WERI-Rb-1 (cell line): ENCODE results near the gene TMEM208.

ENCODE experiments used
- DNase-seq: peaks from one replicate; pipeline ENCODE4 v3.0.0-alpha.2; 2020
- H3K27ac ChIP-seq: fragments of 250-450 bp; sonication (Bioruptor Pico); 2 replicates; pipeline ENCODE4 v1.5.1; 2020; ENCODE audit warnings: mild to moderate bottlenecking, moderate library complexity
- H3K27me3 ChIP-seq: fragments of 250-450 bp; sonication (Bioruptor Pico); 2 replicates; pipeline ENCODE4 v1.5.1; 2021; ENCODE audit warnings: mild to moderate bottlenecking, low read depth, moderate library complexity; ENCODE audit not compliant: insufficient read depth, severe bottlenecking
- H3K36me3 ChIP-seq: fragments of 250-450 bp; sonication (Bioruptor Pico); 2 replicates; pipeline ENCODE4 v1.5.1; 2020; ENCODE audit warnings: mild to moderate bottlenecking, moderate library complexity
- H3K4me3 ChIP-seq: 2 replicates; pipeline ENCODE4 v1.5.1; 2011; ENCODE audit warnings: low read depth, mild to moderate bottlenecking, control low read depth, low read length
- H3K9me3 ChIP-seq: fragments of 250-450 bp; sonication (Bioruptor Pico); 2 replicates; pipeline ENCODE4 v1.5.1; 2021; ENCODE audit warnings: mild to moderate bottlenecking, moderate library complexity; ENCODE audit not compliant: severe bottlenecking
- TF ChIP-seq, protein P1 (sequence below): IDR thresholded peaks from 2 replicates; pipeline ENCODE4 v1.5.1; 2011; ENCODE audit warnings: low read depth, mild to moderate bottlenecking, control low read depth, inconsistent platforms, low read length

TMEM208 gene

DNA sequence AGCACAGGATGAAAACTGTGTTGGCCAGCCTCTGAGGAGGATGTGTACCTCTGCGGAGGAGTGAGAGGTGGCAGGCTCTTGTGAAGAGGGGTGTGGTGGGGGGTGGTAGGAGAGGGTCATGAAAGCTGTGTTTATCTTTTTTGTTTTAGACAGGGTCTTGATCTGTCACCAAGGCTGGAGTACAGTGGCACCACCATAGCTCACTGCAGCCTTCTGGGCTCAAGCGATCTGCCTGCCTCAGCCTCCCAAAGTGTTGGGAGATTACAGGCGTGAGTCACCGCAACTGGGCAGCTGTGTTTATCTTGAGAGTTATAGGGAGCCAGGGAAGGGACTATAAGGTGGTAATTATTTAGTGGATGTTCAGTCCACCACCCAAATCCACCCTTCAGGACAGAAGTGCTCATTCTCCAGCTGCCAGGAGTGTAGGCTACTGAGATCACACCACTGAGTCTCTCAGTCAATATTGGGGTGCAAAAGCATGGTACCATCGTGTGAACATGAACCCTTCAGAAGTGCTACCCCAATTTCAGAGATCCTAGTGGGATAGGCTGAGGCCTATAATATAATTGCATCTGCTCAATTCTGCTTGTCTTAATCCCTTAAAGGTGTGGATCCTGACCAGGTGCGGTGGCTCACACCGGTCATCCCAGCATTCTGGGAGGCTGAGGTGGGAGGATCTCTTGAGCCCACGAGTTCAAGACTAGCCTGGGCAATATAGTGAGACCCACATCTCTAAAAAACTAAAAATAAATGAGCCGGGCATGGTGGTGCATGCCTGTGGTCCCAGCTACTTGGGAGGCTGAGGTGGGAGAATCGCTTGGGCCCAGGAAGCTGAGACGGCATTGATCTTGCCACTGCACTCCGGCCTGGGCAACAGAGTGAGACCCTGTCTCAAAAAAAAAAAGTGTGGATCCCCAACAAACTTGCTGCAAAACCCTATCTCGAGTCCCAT lies 36.2 kb upstream of the TMEM208 start:
- Histone ChIP-seq H3K4me3 (no peak overlapping the region), H3K36me3 (peaks cover 33% of the 10 kb centered on the region), H3K9me3 (no peaks in the 10 kb centered on the region), H3K27me3 (no peaks in the 10 kb centered on the region), H3K27ac (peak overlapping the region; percentile 47; the same call in 1 of the 2 replicates)
- no peak for DNase-seq
- TF ChIP-seq, protein P1, sequence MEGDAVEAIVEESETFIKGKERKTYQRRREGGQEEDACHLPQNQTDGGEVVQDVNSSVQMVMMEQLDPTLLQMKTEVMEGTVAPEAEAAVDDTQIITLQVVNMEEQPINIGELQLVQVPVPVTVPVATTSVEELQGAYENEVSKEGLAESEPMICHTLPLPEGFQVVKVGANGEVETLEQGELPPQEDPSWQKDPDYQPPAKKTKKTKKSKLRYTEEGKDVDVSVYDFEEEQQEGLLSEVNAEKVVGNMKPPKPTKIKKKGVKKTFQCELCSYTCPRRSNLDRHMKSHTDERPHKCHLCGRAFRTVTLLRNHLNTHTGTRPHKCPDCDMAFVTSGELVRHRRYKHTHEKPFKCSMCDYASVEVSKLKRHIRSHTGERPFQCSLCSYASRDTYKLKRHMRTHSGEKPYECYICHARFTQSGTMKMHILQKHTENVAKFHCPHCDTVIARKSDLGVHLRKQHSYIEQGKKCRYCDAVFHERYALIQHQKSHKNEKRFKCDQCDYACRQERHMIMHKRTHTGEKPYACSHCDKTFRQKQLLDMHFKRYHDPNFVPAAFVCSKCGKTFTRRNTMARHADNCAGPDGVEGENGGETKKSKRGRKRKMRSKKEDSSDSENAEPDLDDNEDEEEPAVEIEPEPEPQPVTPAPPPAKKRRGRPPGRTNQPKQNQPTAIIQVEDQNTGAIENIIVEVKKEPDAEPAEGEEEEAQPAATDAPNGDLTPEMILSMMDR, result no peak

DNA sequence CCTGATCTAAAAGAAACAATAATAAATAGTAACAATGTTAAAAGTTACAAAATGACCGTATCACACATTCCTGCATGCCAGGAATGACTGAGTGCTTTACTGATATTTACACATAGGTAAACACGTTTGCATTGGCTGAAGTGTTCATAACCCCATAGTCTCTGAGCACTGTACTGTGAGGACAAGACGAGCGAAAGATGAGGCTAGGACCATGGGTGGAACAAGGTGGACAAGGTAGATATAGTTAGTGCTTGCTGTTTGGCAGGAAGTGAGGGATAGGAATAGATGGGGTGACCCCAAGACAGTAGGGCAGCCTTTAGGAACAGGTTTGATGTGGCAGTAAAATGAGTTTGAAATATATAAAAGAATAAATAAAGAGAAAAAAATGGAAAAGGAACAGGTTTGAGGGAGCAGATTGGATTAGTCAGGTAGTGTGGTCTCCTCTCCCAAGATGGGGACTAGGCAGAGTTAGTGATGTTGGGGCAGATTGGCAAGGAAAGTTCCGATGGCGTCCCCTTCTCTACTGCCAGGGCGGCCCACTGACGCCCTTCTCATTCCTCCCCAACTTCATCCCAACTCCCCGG lies 35.4 kb upstream of the TMEM208 start:
- TF ChIP-seq, protein P1, result no peak
- no peak for DNase-seq
- Histone ChIP-seq H3K4me3 (peak overlapping the region; percentile 11), H3K27me3 (no peaks in the 10 kb centered on the region), H3K9me3 (no peaks in the 10 kb centered on the region), H3K27ac (no peak overlapping the region), H3K36me3 (peaks cover 40% of the 10 kb centered on the region)

DNA sequence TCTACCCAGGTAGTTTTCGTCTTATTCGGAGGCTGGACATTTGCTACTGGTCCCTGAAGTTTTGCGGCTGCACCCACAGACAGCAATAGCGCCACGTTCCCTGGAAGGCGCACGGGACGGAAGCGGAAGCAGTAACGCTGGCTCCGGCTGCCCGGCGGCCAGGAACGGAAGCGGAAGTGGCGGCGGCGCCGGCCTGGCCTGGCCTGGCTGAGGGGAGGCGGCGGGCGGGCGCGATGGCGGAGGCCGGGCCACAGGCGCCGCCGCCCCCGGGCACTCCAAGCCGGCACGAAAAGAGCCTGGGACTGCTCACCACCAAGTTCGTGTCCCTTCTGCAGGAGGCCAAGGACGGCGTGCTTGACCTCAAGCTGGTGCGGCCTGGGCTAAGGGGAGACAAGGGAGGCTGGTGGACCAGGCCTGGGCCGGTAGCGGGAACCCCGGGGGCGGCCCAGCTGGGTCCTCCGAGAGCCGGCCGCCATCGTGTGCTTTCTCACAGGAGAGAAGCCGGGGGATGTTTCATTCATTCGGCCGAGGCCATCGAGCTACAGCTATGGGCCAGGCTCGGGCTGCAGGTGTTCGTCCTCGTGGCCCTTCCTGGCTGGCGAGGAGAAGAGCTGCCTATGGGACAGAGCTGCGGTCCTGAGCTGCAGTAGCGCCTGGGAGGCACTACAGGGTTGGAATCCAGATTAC lies 34.8 kb upstream of the TMEM208 start, which contains the start of gene E2F4:
E2F4 (plus strand) TSS at position 161 of the 687 bp plus-strand sequence; CDS start at position 234, 73 bp downstream.
- Histone ChIP-seq H3K36me3 (peaks cover 47% of the 10 kb centered on the region), H3K4me3 (peak within 1 kb of the TSS; percentile 97), H3K9me3 (no peaks in the 10 kb centered on the region), H3K27me3 (no peaks in the 10 kb centered on the region), H3K27ac (peak within 1 kb of the TSS; percentile 84)
- TF ChIP-seq, protein P1, result no peak
- peak; percentile 86 for DNase-seq

DNA sequence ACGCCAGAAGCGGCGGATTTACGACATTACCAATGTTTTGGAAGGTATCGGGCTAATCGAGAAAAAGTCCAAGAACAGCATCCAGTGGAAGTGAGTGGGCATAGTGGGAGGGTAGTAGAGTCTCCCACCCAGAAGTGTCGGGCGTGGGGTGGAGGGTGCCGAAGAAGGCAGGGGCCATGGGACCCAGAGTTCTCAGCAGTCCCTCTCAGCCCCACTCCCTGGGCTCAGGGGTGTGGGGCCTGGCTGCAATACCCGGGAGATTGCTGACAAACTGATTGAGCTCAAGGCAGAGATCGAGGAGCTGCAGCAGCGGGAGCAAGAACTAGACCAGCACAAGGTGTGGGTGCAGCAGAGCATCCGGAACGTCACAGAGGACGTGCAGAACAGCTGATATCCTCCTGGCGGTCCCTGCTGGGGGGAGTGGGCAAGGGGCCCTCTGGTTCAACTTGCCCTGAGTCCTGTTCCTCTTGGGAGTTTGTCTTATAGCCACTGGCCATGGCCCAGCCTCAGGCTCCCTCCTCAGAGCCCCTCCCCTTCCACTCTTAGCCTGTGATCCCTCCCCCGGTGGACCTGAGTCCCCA lies 34.1 kb upstream of the TMEM208 start:
- TF ChIP-seq, protein P1, result no peak
- H3K9me3 ChIP-seq, result no peaks in the 10 kb centered on the region
- H3K27ac ChIP-seq, result peak overlapping the region; percentile 84
- peaks cover 53% of the 10 kb centered on the region for H3K36me3 ChIP-seq
- no peaks in the 10 kb centered on the region for H3K27me3 ChIP-seq
- H3K4me3 ChIP-seq, result peak overlapping the region; percentile 97
- DNase-seq, result no peak

DNA sequence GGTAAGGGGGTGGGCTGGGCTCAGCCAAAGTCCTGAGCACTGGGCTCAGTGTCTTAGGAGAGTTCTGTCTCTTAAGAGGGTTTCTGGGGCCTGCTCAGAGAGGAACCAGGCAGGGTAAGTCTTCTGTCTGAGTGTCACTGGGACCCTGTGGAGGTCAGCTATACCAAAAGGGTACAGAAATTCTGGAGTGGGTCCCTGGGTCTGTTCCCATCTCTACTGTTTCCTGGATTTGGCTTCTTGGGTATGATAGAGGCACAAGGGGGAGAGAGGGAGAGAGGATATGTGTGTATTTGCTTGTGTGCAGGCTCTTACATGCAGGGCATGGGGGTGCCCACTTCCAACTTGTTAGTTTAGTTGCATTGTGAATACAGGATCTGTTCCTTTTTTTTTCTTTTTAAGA lies 33.4 kb upstream of the TMEM208 start:
- Histone ChIP-seq H3K4me3 (no peak overlapping the region), H3K27ac (no peak overlapping the region), H3K27me3 (no peaks in the 10 kb centered on the region), H3K36me3 (peaks cover 59% of the 10 kb centered on the region), H3K9me3 (no peaks in the 10 kb centered on the region)
- no peak for DNase-seq
- TF ChIP-seq, protein P1, result no peak
